PC-3 (cell line): ENCODE results near the gene TIE1.

ENCODE experiments used
- EZH2 ChIP-seq: fragments of 300-600 bp; sonication (generic); IDR thresholded peaks from one replicate; pipeline ENCODE4 v1.6.1; 2017; ENCODE audit warnings: antibody characterized with exemption, mild to moderate bottlenecking, low read length; ENCODE audit not compliant: unreplicated experiment
- TF ChIP-seq, protein P1 (sequence below): fragments of 300-600 bp; sonication (generic); conservative IDR thresholded peaks from 2 replicates; pipeline ENCODE4 v1.5.1; 2017; ENCODE audit warnings: antibody characterized with exemption, low read depth, mild to moderate bottlenecking, low read length

DNA sequence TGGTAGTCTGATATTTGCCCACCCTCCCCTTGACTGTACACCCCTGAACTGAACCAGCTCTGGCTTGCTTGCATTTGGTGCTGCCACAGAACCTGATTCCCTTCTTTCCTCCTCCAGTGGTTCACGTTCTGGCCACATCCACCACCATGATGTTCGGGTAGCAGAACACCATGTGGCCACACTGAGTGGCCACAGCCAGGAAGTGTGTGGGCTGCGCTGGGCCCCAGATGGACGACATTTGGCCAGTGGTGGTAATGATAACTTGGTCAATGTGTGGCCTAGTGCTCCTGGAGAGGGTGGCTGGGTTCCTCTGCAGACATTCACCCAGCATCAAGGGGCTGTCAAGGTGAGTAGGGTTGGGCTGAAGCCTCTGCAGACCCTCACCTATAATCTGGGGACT, 59.8 kb downstream of the TIE1 start:
- TF ChIP-seq EZH2 = no peak
- TF ChIP-seq, protein P1, sequence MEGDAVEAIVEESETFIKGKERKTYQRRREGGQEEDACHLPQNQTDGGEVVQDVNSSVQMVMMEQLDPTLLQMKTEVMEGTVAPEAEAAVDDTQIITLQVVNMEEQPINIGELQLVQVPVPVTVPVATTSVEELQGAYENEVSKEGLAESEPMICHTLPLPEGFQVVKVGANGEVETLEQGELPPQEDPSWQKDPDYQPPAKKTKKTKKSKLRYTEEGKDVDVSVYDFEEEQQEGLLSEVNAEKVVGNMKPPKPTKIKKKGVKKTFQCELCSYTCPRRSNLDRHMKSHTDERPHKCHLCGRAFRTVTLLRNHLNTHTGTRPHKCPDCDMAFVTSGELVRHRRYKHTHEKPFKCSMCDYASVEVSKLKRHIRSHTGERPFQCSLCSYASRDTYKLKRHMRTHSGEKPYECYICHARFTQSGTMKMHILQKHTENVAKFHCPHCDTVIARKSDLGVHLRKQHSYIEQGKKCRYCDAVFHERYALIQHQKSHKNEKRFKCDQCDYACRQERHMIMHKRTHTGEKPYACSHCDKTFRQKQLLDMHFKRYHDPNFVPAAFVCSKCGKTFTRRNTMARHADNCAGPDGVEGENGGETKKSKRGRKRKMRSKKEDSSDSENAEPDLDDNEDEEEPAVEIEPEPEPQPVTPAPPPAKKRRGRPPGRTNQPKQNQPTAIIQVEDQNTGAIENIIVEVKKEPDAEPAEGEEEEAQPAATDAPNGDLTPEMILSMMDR = no peak
